ENCODE measurements around the gene ZFYVE9.
"Not testable (repeated sequence)": the region's sequence is repeated elsewhere in the genome, so short reads cannot be mapped to it uniquely, and the experiment has no call there.

Gene ZFYVE9

DNA sequence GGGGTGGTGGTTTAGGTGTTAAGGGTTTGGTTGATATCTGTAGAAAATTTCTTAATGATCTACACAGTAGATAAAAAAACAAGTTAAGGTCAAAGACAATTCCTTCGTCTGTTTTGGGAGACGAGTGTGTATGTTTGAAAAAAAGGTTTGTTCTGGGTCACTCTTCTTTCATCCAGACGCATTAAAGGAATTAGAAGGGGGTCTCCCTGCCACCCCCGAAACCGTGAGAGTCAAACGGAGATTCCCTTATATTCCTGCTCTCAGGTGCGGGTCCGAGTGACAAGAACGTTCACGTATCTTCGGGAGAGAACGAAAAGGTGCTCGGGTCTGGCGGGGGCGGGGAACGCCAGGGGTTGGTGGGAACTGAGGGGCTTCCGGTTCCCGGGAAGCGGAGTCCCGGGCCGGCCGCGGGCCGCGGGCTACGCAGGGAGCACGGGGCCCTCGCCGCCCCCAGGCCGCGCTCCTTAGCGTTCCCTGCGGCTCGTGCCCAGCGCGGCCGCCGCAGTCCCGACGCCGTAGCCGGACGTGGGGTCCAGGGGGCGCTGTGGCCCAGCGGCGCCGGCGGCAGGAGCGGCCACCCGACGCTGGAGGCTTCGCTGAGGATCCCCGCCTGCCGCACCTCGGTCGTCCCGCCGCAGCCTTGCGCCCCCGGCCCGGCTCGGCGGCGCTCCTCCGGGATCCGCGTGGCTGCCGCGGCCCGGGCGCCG, at the start of gene ZFYVE9:
Gene ZFYVE9, plus strand, starts transcription at position 577 of the 707 bp plus-strand sequence. CDS start 91,118 bp downstream, outside the sequence.
- peak; percentile 62 for DNase-seq

GRCh38 chr1:52094300-52094699, 47.6 kb upstream of the ZFYVE9 start:
- DNase-seq: not testable (repeated sequence)

- DNase-seq: no peak
Measured at GRCh38 chr1:52096216-52096615, 45.7 kb upstream of the ZFYVE9 start.

- DNase-seq: no peak
Measured at GRCh38 chr1:52098139-52098871, 43.6 kb upstream of the ZFYVE9 start.

GRCh38 chr1:52102336-52103013, 39.4 kb upstream of the ZFYVE9 start:
- DNase-seq: no peak

DNA sequence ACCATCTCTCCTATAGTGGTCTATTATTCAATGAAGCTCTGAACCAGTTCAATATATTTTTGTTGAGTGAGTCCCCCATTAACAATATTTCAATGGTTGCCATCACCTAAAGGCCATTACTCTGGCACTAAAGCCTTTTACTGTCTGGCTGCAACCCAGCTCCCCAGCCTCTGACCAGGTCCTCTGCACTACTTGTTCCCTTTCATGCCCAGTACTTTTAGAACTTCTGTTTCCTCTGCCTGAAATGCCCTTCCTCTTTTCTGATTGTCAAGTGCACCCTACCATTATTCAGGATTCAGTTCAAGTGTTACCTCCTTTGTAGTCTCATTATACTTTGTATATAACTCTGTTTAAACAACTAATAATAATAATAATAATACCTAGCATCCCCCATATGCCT, 30.4 kb upstream of the ZFYVE9 start:
- no peak for DNase-seq

GRCh38 chr1:52112489-52112888, 29.4 kb upstream of the ZFYVE9 start:
- DNase-seq: no peak

DNA sequence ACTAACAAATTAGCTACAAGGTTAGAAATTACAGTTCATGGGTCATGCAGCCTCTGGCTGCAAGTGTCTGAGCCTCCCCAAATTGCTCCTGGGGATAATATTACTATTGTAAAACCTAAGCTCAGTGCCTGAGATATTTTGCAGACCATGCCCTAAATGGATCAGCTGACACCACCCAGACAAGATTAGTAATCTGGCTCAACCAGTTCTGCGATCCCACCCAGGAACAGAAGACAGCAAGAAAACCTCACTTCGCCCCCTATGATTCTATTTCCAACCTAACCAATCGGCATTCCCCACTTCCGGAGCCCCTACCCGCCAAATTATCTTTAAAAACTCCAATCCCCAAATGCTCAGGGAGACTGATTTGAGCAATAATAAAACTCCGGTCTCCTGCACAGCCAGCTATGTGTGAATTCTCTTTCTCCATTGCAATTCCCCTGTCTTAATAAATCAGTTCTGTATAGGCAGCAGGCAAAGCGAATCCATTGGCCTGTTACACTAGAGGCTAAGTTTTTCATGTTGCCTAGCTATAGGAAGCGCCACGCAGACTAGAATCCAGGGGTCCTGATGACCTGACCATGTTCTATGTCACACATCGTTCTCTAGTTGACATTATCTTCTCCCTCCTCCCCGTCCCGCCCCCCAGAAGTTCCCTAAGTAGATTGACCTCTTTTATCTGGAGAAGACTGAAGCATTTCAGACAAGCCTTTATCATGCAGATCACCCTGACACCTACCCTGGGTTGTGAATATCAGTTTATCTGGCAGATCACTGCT, 22.4 kb upstream of the ZFYVE9 start:
- no peak for DNase-seq

DNA sequence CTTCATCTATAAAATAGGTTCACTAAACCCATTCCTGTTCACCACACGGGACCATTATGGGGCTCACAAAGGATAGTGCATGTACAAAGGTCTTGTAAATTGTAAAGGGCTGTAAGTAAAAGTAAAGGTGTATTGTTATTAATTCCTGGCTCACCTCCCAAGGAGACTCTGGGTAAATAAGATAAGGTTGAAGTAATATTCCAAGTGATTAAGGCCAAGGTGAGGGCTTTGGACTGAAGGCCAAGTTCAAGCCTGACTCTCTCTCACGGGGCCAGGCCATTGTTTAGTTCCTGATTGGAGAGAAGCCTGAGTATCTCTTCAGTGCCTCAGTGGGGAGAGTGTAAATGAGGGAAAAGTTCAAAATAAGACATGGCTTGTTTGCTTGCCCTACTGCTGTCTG, 19.5 kb upstream of the ZFYVE9 start:
- no peak for DNase-seq

DNA sequence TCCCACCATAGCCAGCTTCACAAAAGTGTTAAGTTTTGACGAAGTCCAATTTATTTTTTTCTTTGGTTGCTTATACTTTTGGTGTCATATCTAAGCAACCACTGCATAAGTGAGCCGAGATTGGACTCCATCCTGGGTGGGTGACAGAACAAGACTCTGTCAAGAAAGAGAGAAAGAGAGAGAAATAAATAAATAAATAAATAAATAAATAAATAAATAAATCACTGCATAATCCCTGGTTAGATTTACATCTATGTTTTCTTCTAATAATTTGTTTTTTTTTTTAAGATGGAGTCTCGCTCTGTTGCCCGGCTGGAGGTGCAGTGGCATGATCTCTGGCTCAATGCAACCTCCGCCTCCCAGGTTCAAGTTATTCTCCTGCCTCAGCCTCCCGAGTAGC, 18.3 kb upstream of the ZFYVE9 start:
- no peak for DNase-seq

DNA sequence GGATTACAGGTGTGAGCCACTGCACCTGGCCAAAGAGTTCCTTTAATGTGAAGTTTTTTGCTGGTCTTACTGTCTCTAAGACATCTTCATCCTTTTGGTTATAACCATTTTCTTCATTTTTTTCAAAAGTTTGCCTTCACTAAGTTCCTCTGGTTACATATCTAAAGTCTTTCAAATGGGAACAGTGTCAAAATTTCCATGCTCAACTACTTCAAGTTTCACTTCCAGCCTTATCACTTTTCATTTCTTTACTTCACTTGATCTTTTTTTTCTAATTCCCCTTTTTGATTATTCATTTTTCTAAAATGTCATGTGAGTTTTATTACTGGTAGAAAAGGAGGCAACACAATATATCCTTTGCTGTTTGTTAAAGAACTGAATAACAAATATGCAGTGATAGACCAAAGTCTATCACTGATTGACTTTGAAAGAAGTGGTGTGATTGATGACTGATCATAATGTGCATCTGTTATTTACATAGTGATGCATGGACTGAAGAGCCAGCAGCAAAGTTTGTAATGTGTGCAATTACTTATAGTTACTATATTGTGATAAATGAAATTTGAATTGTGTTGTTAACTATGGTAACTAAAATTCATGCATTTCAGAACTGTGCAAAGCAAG, 16.0 kb upstream of the ZFYVE9 start:
- DNase-seq: no peak

GRCh38 chr1:52127181-52128180, 14.4 kb upstream of the ZFYVE9 start:
- no peak for DNase-seq

DNA sequence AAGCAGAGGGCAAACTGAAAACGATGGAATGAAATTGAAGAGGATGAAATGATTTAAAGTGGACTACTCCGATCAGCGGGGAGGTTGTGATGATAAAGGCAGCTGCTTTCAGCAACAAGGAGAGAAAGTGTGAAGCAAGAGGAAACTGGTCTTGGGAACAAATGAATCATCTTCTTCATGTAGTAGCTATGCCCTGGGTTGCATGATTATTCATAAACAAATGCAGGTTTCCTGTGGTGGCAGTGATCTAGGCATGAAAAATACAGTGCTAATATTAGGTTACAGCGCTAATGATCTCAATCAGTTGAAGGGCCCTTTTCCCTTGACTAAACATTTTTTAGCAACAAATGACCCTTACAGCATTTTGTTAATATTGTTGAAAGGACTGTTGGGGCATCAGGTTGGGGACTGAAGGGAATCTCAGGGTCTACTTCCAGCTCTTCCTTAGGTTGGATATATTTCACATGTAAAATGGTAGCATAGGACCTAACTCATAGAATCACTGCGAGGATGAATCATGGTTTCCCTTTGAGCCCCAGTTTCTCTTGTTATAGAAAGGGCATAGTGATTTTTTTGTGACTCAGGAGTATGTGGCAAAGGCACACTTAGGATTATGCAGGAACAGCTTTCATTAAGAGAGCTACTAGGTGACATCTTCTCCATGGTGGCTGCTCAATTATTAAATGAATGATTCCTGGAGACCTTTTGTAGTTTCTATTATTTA, 1.9 kb upstream of the ZFYVE9 start:
- no peak for DNase-seq

DNA sequence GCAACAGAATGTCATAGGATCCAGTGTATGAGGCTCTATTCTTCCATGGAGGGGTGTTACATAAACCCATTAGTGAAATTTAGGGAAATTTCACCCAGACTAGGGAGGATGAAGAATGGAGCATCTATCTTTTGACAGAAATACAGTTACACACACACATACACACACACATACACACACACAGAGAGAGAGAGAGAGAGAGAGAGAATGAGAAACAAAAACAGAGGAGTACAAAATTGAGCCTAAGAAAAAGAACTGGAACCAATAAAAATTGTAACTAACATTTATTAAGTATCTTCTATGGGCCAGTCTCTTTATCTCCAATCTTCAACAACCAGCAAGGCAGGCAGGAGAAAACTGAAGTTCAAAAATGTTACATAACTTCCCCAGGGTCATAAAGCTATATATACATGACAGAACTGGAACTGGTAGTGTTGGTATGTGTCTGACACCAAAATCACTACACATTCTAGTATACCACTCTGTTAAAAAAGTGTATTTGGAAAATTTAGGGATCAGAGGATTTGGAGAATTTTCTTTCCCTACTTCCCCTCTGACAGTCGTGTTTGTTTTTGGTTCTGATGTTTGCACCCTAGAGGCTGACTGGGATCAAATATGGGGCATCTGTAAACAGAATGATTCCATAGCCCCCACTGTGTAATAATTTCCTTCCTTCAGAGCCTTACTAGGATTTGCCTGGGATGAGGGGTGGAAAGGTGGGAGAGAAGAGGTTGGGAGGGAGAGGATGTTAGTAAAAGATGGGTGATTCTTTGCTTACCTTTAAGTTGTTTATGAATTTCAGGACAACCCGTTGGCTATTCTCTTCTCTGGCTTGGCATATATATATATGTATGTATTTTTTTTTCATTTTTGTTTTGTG, 1.0 kb upstream of the ZFYVE9 start:
- no peak for DNase-seq

DNA sequence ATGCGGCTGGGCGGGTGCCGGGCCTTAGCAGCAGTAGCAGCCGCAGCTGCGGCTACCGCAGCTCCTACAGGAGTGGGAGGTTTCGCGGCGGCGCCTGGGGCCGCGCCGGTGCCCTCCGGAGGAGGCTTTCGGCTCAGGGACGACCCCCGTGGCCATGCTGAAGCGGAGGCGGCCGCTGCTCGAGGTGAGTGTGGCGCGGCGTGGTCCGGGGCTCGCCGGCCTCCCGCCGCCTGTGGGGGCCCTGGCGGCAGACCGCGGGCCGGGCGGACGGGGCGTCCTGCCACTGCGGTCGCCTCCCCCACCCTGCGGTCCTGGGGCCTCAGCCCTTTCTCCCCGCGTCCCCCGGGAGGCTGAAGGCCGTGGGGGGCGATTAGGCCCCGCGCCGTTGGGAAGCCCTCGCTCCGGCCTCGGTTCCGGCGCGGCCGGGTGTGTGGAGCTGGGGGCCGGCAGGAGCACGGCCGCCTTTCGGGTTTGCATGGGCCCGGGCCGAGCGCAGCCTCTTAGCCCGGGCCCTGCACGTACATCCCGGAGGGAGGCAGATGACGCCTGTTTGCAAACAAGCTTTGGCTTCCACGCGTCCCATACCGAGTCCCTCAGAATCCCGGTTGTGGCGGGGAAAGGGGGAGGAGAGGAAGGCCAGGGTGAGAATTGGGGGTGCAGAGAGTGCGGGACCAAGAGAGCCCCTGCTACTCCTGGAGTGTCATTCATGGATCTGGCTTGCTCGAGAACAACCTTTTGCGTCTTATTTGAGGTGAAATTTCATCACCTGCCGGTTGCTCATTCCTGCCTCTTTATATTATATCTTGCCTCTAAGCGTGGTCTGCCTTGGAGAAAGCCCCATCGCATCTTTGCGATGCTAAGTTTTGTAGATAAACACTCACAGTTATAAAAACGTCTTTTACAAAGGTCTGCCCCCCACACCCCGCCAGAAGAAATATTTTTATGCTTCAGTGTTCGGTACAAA, 613 bp downstream of the ZFYVE9 start:
- DNase-seq: peak; percentile 10

DNA sequence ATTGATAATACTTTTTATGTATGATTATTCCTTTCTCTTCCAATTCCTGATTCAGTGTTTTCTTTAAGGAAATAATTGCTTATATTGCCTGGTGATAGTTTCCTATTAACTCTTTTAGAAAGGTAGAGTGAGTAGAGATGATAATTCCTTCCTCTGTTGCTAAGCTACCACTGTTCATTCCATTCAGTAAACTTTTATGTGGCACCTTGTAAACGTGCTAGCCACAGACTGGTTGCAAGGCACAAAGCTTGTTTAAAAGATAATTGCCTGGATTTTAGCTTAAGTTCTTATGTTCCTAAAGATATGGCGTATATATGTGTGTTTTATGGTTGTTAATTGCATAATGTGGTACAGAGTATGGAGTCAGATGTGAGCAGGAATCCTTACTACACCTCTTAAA, 3.2 kb downstream of the ZFYVE9 start:
- DNase-seq: no peak

GRCh38 chr1:52150445-52150844, 8.6 kb downstream of the ZFYVE9 start:
- not testable (repeated sequence) for DNase-seq

DNA sequence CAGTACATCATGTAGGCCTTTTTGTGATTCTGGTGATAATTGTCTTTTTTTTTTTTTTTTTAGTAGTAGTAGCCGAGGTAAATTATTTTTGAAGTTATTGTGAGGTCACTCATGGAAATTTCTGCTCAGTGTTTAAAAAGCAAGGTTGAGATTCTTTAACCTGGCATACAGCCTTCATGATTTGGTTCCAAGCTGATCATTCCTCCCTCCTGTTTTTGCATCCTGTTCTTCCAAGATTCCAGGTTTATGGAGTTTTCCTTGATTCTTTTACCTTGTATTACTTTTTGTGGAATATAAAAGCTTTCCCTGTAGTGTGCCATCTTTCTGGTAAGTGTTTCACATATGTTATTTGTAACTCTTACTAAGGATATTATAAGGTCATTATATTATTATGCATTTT, 9.1 kb downstream of the ZFYVE9 start:
- DNase-seq: no peak

Data from activated effector memory CD4-positive, alpha-beta T cell treated with Interleukin-2 at 50 U/mL for 16 hours (primary cell).